Adrenal gland (tissue), 12 donors: ENCODE data around the gene CISD3. TPM values are rescaled to one million over a fixed set of nuclear protein-coding genes. Genes with fewer than 3 reads are reported as not detected.

ENCODE experiments used
- DNase-seq, 7 donors: peaks; one replicate each; pipeline ENCODE4 v3.0.0-alpha.2; 2019 to 2020
- H3K27ac ChIP-seq, 5 donors: fragments of 200-600 bp; sonication (generic) in 4 of 5; 1 replicate in 3 of 5; 2 replicates in 2 of 5; pipeline versions ENCODE4 v1.5.1 to v1.8.0; 2016 to 2020; ENCODE audit warnings: mild to moderate bottlenecking in 1 of 5
- H3K27me3 ChIP-seq: fragments of 200-600 bp; 2 replicates; pipeline ENCODE4 v1.8.0; 2021
- H3K36me3 ChIP-seq, 2 donors: fragments of 200-600 bp; replicated peaks in 1 of 2; 1 replicate in 1 of 2; 2 replicates in 1 of 2; pipeline versions ENCODE4 v1.5.1 to v1.8.0; 2018 to 2022
- H3K4me1 ChIP-seq, 2 donors: fragments of 200-600 bp; replicated peaks in 1 of 2; 1 replicate in 1 of 2; 2 replicates in 1 of 2; pipeline versions ENCODE4 v1.5.1 to v1.8.0; 2018 to 2021
- H3K4me3 ChIP-seq, 4 donors: fragments of 200-600 bp; sonication (generic) in 3 of 4; one replicate each; pipeline ENCODE4 v1.5.1; 2016 to 2018
- H3K9me3 ChIP-seq, 3 donors: fragments of 200-600 bp; sonication (generic) in 1 of 3; replicated peaks in 1 of 3; 1 replicate in 2 of 3; 2 replicates in 1 of 3; pipeline versions ENCODE4 v1.5.1 to v1.8.0; 2016 to 2021
- CTCF ChIP-seq, 6 experiments: fragments of 450-650 bp in 4 of 6; fragments of 200-600 bp in 2 of 6; sonication (generic) in 1 of 6; IDR thresholded peaks; 1 replicate in 5 of 6; 2 replicates in 1 of 6; pipeline versions ENCODE4 v1.5.1 to v1.8.0; 2016 to 2021; ENCODE audit warnings: antibody characterized with exemption in 6 of 6, mild to moderate bottlenecking in 2 of 6, moderate library complexity in 1 of 6
- POLR2A ChIP-seq, 2 donors: fragments of 450-650 bp; IDR thresholded peaks; one replicate each; pipeline ENCODE4 v1.6.1; 2017; ENCODE audit warnings: antibody characterized with exemption in 2 of 2, mild to moderate bottlenecking in 2 of 2, moderate library complexity in 1 of 2
- WGBS, 4 donors: extraction: QIAGEN DNeasy Blood & Tissue Kit in 2 of 4; methylation state at CpG; one replicate each; pipeline versions ENCODE4 v1.1.5 to v1.1.7; 2013 to 2017; 5-methylcytosine and 5-hydroxymethylcytosine counted together
- intact Hi-C, 2 donors: fragments of 100-400 bp; cut with DNase I; formaldehyde crosslinking; loops; one replicate each; pipeline versions ENCODE4 v1.14.1 to v1.15.0; 2022 to 2023
- polyA plus RNA-seq, 3 donors: library from polyadenylated mRNA; stranded (reverse); fragments of 200-250 nt in 2 of 3; fragments of 350-450 nt in 1 of 3; fragmentation: Illumina TruSeq in 1 of 3; extraction: RNeasy Lipid Tissue Mini Kit (QIAGEN cat#74804) in 1 of 3; gene quantifications; one replicate each; pipeline ENCODE4 v1.2.3, GENCODE V29; 2013 to 2014
- total RNA-seq, 9 donors: library from RNA; depleted of rRNA in 4 of 9; stranded (reverse); fragments of >200 nt in 4 of 9; fragments of 120-200 nt in 1 of 9; fragmentation: NEBNext Ultra II Directional in 1 of 9; extraction: Animal tissue kit (Norgen Biotek cat#: 25700) in 1 of 9; gene quantifications; one replicate each; pipeline versions ENCODE4 v1.1.0 to v1.2.4, GENCODE V29; 2013 to 2023
- donor health status: healthy with polysubstance abuse.
- donor health status: Bipolar disorder and iron deficiency.
- donor health status: DM: yes; HTN: yes; CAD: no.
- donor health status: DM: no; HTN: no; CAD: no.
- donor health status: DM: no; HTN: no; CAD: no.
- donor health status: DM: yes; HTN: yes; CAD: no.

CISD3 gene
- total and polyA plus RNA-seq, 12 donors = 7.2 to 78.7 (median 43.1) TPM

DNA sequence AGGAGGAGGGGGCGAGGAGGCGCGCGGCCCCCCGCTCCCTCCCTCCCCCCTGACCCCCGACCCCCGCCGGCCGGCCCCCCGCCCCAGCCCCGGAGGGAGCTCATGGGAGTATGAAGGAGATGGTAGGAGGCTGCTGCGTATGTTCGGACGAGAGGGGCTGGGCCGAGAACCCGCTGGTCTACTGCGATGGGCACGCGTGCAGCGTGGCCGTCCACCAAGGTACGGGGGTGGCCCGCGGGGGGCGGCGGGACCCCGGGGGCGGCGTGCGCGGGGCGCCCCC lies 24.7 kb upstream of the CISD3 start:
- no peaks in the 10 kb centered on the region for H3K27me3 ChIP-seq
- TF ChIP-seq POLR2A (IDR thresholded peaks at IDR 0.05) = no peak
- TF ChIP-seq CTCF (IDR thresholded peaks at IDR 0.05) = no peak
- peaks cover 0 to 29% of the 10 kb centered on the region in 2 donors for H3K36me3 ChIP-seq
- no peak for DNase-seq
- peak overlapping the region in 3 of 4 donors; percentile 52 to 95 (median 71) for H3K4me3 ChIP-seq
- H3K4me1 ChIP-seq = peaks cover 20 to 41% of the 10 kb centered on the region in 2 donors
- H3K27ac ChIP-seq = peak overlapping the region; percentile 11 to 99 (median 98)
- intact Hi-C loops = no loop called here
- H3K9me3 ChIP-seq = no peaks in the 10 kb centered on the region
- WGBS, 4 donors = 0 to 5% (median 1%) methylated on average over 4 to 31 of the region's 32 CpGs

- peak in 6 of 7 donors; percentile 52 to 70 (median 66) for DNase-seq
- intact Hi-C loops = no loop called here
- 0 to 1% (median 1%) methylated on average over 22 to 38 of the region's 38 CpGs for WGBS, 4 donors
- Histone ChIP-seq H3K36me3 (peaks cover 0 to 34% of the 10 kb centered on the region in 2 donors), H3K9me3 (no peaks in the 10 kb centered on the region), H3K27me3 (no peaks in the 10 kb centered on the region), H3K4me1 (peaks cover 17 to 38% of the 10 kb centered on the region in 2 donors), H3K4me3 (peak overlapping the region; percentile 52 to 95 (median 68)), H3K27ac (peak overlapping the region; percentile 11 to 99 (median 98))
- peak in 1 of 2 donors; percentile 16 for TF ChIP-seq POLR2A (IDR thresholded peaks at IDR 0.05)
- no peak for TF ChIP-seq CTCF (IDR thresholded peaks at IDR 0.05)
These were observed 24.2 kb upstream of the CISD3 start for GRCh38 chr17:38705803-38706504.

DNA sequence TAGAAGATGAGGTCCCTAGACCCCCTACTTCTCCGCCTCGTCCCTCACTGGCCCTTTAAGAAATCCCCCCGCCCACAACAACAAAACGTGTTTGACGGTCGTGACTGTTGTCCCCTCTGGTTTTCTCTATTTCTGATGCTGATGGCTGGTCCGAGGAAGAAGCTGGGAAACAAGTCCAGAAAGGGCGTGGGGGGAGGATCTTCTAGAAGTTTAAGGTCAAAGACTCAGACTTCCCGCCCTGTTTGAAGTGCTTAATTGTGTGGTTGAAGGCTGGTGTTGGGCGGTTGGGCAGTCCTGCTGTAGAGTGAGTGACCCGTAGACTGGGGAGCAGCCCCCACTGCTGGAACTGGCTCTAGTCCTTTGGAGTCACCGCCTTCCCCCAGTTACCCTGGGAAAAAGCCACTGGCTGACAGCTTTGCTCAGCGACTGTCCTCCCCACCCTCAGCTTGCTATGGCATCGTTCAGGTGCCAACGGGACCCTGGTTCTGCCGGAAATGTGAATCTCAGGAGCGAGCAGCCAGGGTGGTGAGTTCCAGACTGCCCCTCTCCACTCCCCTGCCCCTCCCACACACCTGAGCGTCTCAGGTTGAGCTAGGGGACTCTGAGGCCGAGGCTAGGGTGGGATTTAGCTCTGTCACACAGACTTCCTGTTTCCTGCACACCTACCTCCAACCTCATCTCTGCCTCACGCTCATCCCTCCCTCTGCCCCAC lies 23.5 kb upstream of the CISD3 start:
- intact Hi-C loops = no loop called here
- H3K36me3 ChIP-seq = peaks cover 0 to 41% of the 10 kb centered on the region in 2 donors
- peaks cover 10 to 31% of the 10 kb centered on the region in 2 donors for H3K4me1 ChIP-seq
- no peaks in the 10 kb centered on the region for H3K27me3 ChIP-seq
- DNase-seq = peak in 6 of 7 donors; percentile 51 to 72 (median 63)
- H3K27ac ChIP-seq = peak overlapping the region; percentile 11 to 99 (median 98)
- WGBS, 4 donors = 11 to 12% (median 11%) methylated on average over 12 to 20 of the region's 20 CpGs
- H3K4me3 ChIP-seq = peak overlapping the region in 3 of 4 donors; percentile 40 to 95 (median 52)
- H3K9me3 ChIP-seq = no peaks in the 10 kb centered on the region
- TF ChIP-seq POLR2A (IDR thresholded peaks at IDR 0.05) (peak in 1 of 2 donors; percentile 14), CTCF (IDR thresholded peaks at IDR 0.05) (no peak)

DNA sequence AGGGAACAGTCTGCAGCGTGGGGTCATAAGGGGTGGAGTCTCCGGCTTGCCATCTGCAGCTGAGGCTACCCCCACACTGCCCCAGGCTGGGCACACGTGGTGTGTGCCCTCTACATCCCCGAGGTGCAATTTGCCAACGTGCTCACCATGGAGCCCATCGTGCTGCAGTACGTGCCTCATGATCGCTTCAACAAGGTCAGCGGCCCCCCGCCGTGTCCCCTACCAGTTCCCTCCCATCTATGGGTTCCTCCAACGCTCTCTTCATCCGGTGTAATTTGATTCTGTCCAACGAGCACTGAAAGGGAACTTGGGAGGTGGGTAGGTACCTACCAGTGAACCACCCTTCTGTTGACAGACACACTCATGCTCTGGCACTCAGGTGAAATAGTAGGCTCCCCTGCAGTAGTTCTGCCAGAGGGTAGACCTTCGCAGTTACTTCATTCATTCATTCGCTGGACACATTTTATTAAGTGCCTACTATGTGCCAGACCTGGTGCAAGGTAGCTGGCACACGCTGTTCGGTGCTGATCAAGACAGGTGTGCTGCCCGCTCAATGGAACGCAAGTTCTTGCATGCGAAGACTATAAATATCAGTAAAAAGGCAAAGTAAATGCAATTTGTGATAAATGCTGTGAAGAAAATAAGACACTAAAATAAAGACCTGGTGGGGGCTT lies 22.3 kb upstream of the CISD3 start:
- Histone ChIP-seq H3K36me3 (peaks cover 0 to 53% of the 10 kb centered on the region in 2 donors), H3K4me3 (no peak overlapping the region), H3K27me3 (no peaks in the 10 kb centered on the region), H3K4me1 (peaks cover 8 to 29% of the 10 kb centered on the region in 2 donors), H3K27ac (no peak overlapping the region), H3K9me3 (no peaks in the 10 kb centered on the region)
- DNase-seq = no peak
- TF ChIP-seq POLR2A (IDR thresholded peaks at IDR 0.05) (no peak), CTCF (IDR thresholded peaks at IDR 0.05) (no peak)
- WGBS, 4 donors = 74 to 84% (median 81%) methylated on average over 16 to 21 of the region's 21 CpGs
- intact Hi-C loops = no loop called here
